ENCODE data around the gene TRAPPC12. TPM values are rescaled to one million over a fixed set of nuclear protein-coding genes. Genes with fewer than 3 reads are reported as not detected.
"Not testable (repeated sequence)": the region's sequence is repeated elsewhere in the genome, so short reads cannot be mapped to it uniquely, and the experiment has no call there.

The TRAPPC12 gene
- total RNA-seq, 1 donor from 2014 or later, result 55.1 TPM

- DNase-seq (ENCODE audit: low read depth), result no peak
- no peak for TF ChIP-seq CTCF (conservative IDR thresholded peaks at IDR 0.05; ENCODE audit: low read depth, low read length)
- no peak overlapping the region for H3K4me3 ChIP-seq (ENCODE audit: low read depth, low read length)
Measured at GRCh38 chr2:3451926-3452671, 72.6 kb downstream of the TRAPPC12 start.

GRCh38 chr2:3453190-3453999 is 73.9 kb downstream of the TRAPPC12 start:
- TF ChIP-seq CTCF (conservative IDR thresholded peaks at IDR 0.05; ENCODE audit: low read depth, low read length), result no peak
- H3K4me3 ChIP-seq (ENCODE audit: low read depth, low read length), result no peak overlapping the region
- no peak for DNase-seq (ENCODE audit: low read depth)

- H3K4me3 ChIP-seq (ENCODE audit: low read depth, low read length); DNase-seq (ENCODE audit: low read depth): not testable (repeated sequence)
Measured at GRCh38 chr2:3454005-3454404, 74.5 kb downstream of the TRAPPC12 start.

- DNase-seq (ENCODE audit: low read depth), result no peak
- no peak overlapping the region for H3K4me3 ChIP-seq (ENCODE audit: low read depth, low read length)
- TF ChIP-seq CTCF (conservative IDR thresholded peaks at IDR 0.05; ENCODE audit: low read depth, low read length), result no peak
Measured at GRCh38 chr2:3454802-3455201, 75.3 kb downstream of the TRAPPC12 start.

GRCh38 chr2:3456125-3456524 is 76.6 kb downstream of the TRAPPC12 start:
- DNase-seq (ENCODE audit: low read depth), result no peak
- no peak for TF ChIP-seq CTCF (conservative IDR thresholded peaks at IDR 0.05; ENCODE audit: low read depth, low read length)
- H3K4me3 ChIP-seq (ENCODE audit: low read depth, low read length), result no peak overlapping the region

- no peak for DNase-seq (ENCODE audit: low read depth)
- H3K4me3 ChIP-seq (ENCODE audit: low read depth, low read length), result no peak overlapping the region
- no peak for TF ChIP-seq CTCF (conservative IDR thresholded peaks at IDR 0.05; ENCODE audit: low read depth, low read length)
Measured at GRCh38 chr2:3457524-3458395, 78.3 kb downstream of the TRAPPC12 start.

Data from epithelial cell of proximal tubule (primary cell).